Mesenchymal stem cell (in vitro differentiated cells and primary cell): ENCODE results near the gene LHX2.

Experiments
- DNase-seq: peaks from one replicate; pipeline ENCODE4 v3.0.0-alpha.2; 2013
- H2AFZ ChIP-seq: one replicate; pipeline ENCODE4 v1.6.1; 2013; ENCODE audit warnings: low read depth, mild to moderate bottlenecking, control low read depth, inconsistent platforms, low read length, moderate library complexity
- H2AK5ac ChIP-seq: 2 replicates; pipeline ENCODE4 v1.6.1; 2013; ENCODE audit warnings: low read length, moderate library complexity, mild to moderate bottlenecking, inconsistent platforms; ENCODE audit not compliant: severe bottlenecking
- H2BK120ac ChIP-seq: one replicate; pipeline ENCODE4 v1.6.1; 2013; ENCODE audit warnings: low read depth, mild to moderate bottlenecking, inconsistent platforms, low read length, moderate library complexity
- H2BK12ac ChIP-seq, 2 experiments: one replicate each; pipeline ENCODE4 v1.6.1; 2013; ENCODE audit warnings: inconsistent platforms in 2 of 2, low read length in 2 of 2, mild to moderate bottlenecking in 2 of 2, moderate library complexity in 2 of 2, control low read depth in 1 of 2
- H2BK15ac ChIP-seq: one replicate; pipeline ENCODE4 v1.6.1; 2013; ENCODE audit warnings: mild to moderate bottlenecking, low read depth, inconsistent platforms; ENCODE audit not compliant: poor library complexity, severe bottlenecking
- H2BK5ac ChIP-seq: 2 replicates; pipeline ENCODE4 v1.6.1; 2013; ENCODE audit warnings: low read depth, mild to moderate bottlenecking, low read length, control low read depth, inconsistent platforms; ENCODE audit not compliant: poor library complexity, severe bottlenecking
- H3K14ac ChIP-seq, 2 experiments: one replicate each; pipeline ENCODE4 v1.6.1; 2013; ENCODE audit warnings: inconsistent platforms in 2 of 2, low read length in 2 of 2, control low read depth in 1 of 2, mild to moderate bottlenecking in 1 of 2, moderate library complexity in 1 of 2
- H3K18ac ChIP-seq, 2 experiments: one replicate each; pipeline ENCODE4 v1.6.1; 2013; ENCODE audit warnings: inconsistent platforms in 2 of 2, low read length in 2 of 2, control low read depth in 1 of 2, low read depth in 1 of 2, mild to moderate bottlenecking in 1 of 2
- H3K23ac ChIP-seq, 2 experiments: one replicate each; pipeline ENCODE4 v1.6.1; 2013; ENCODE audit warnings: inconsistent platforms in 2 of 2, low read length in 2 of 2, mild to moderate bottlenecking in 2 of 2, moderate library complexity in 2 of 2, control low read depth in 1 of 2
- H3K27ac ChIP-seq: 2 replicates; pipeline ENCODE4 v1.5.1; 2013; ENCODE audit warnings: mild to moderate bottlenecking, moderate library complexity, low read length, control low read depth, inconsistent platforms; ENCODE audit not compliant: poor library complexity, severe bottlenecking
- H3K27me3 ChIP-seq, 2 experiments: 2 replicates each; pipeline versions ENCODE4 v1.6.1 to v1.7.0; 2013; ENCODE audit warnings: low read length in 2 of 2, mild to moderate bottlenecking in 2 of 2, moderate library complexity in 2 of 2, control low read depth in 1 of 2, inconsistent platforms in 1 of 2; ENCODE audit not compliant: control insufficient read depth in 1 of 2, insufficient read depth in 1 of 2
- H3K36me3 ChIP-seq, 2 experiments: 2 replicates each; pipeline versions ENCODE4 v1.6.1 to v1.7.0; 2013; ENCODE audit warnings: low read length in 2 of 2, control low read depth in 1 of 2, inconsistent platforms in 1 of 2, low read depth in 1 of 2, mild to moderate bottlenecking in 1 of 2; ENCODE audit not compliant: insufficient read depth in 2 of 2, control insufficient read depth in 1 of 2
- H3K4ac ChIP-seq, 2 experiments: one replicate each; pipeline ENCODE4 v1.6.1; 2013; ENCODE audit warnings: inconsistent platforms in 2 of 2, low read length in 2 of 2, mild to moderate bottlenecking in 2 of 2, moderate library complexity in 2 of 2, control low read depth in 1 of 2, low read depth in 1 of 2
- H3K4me1 ChIP-seq: 2 replicates; pipeline ENCODE4 v1.6.1; 2013; ENCODE audit warnings: low read depth, low read length, control low read depth; ENCODE audit not compliant: control insufficient read depth, insufficient read depth
- H3K4me2 ChIP-seq: 2 replicates; pipeline ENCODE4 v1.6.1; 2013; ENCODE audit warnings: low read length, mild to moderate bottlenecking, inconsistent platforms; ENCODE audit not compliant: poor library complexity, severe bottlenecking
- H3K4me3 ChIP-seq, 2 experiments: 2 replicates each; pipeline versions ENCODE4 v1.5.1 to v1.7.0; 2013; ENCODE audit warnings: low read length in 2 of 2, mild to moderate bottlenecking in 2 of 2, control low read depth in 1 of 2, low read depth in 1 of 2; ENCODE audit not compliant: insufficient read depth in 1 of 2
- H3K79me1 ChIP-seq: replicated peaks from 2 replicates; pipeline ENCODE4 v1.6.1; 2013; ENCODE audit warnings: mild to moderate bottlenecking, control low read depth, low read length, inconsistent platforms; ENCODE audit not compliant: poor library complexity, severe bottlenecking
- H3K9ac ChIP-seq: 2 replicates; pipeline ENCODE4 v1.7.0; 2013; ENCODE audit warnings: mild to moderate bottlenecking, low read length, moderate library complexity
- H3K9me3 ChIP-seq: 2 replicates; pipeline ENCODE4 v1.7.0; 2013; ENCODE audit warnings: mild to moderate bottlenecking, low read length; ENCODE audit not compliant: control insufficient read depth
- H4K8ac ChIP-seq: one replicate; pipeline ENCODE4 v1.6.1; 2013; ENCODE audit warnings: inconsistent platforms, mild to moderate bottlenecking, low read length, moderate library complexity
- H4K91ac ChIP-seq: one replicate; pipeline ENCODE4 v1.6.1; 2013; ENCODE audit warnings: mild to moderate bottlenecking, low read length, inconsistent platforms
- whole genome bisulfite sequencing: methylation state at CpG from one replicate; pipeline ENCODE4 v1.1.7; 2013; ENCODE audit warnings: mixed read lengths; 5-methylcytosine and 5-hydroxymethylcytosine counted together

Gene LHX2

GRCh38 chr9:124040186-124040931 lies 28.8 kb downstream of the LHX2 start:
- H3K9me3 ChIP-seq = no peaks in the 10 kb centered on the region
- no peak overlapping the region for H3K23ac ChIP-seq
- no peak overlapping the region for H3K27ac ChIP-seq
- H4K91ac ChIP-seq = no peak overlapping the region
- H3K36me3 ChIP-seq = no peaks in the 10 kb centered on the region
- no peak overlapping the region for H2BK5ac ChIP-seq
- H2AFZ ChIP-seq = no peak overlapping the region
- peaks cover 15% of the 10 kb centered on the region for H3K4me1 ChIP-seq
- H2BK12ac ChIP-seq = no peak overlapping the region
- H3K18ac ChIP-seq = no peak overlapping the region
- peak overlapping the region; percentile 49 to 58 for H3K4me3 ChIP-seq
- no peak overlapping the region for H3K4ac ChIP-seq
- no peak overlapping the region for H4K8ac ChIP-seq
- H2BK120ac ChIP-seq = no peak overlapping the region
- H3K14ac ChIP-seq = no peak overlapping the region
- peaks cover 71 to 74% of the 10 kb centered on the region in 2 experiments for H3K27me3 ChIP-seq
- DNase-seq = peak; percentile 49
- WGBS = 27% methylated on average over 17 of the region's 21 CpGs
- H3K9ac ChIP-seq = peak overlapping the region; percentile 21
- H2BK15ac ChIP-seq = peak overlapping the region; percentile 2
- H3K4me2 ChIP-seq = peak overlapping the region; percentile 79
- no peaks in the 10 kb centered on the region for H3K79me1 ChIP-seq
- H2AK5ac ChIP-seq = no peak overlapping the region

GRCh38 chr9:124040935-124041816 lies 29.6 kb downstream of the LHX2 start:
- no peaks in the 10 kb centered on the region for H3K9me3 ChIP-seq
- H2BK12ac ChIP-seq = peak overlapping the region in 1 of 2 experiments; percentile 61
- H3K23ac ChIP-seq = peak overlapping the region in 1 of 2 experiments; percentile 73
- no peak overlapping the region for H3K27ac ChIP-seq
- peaks cover 21% of the 10 kb centered on the region for H3K4me1 ChIP-seq
- WGBS = 12% methylated on average over 55 of the region's 55 CpGs
- peak overlapping the region; percentile 49 to 58 for H3K4me3 ChIP-seq
- H4K8ac ChIP-seq = peak overlapping the region; percentile 36
- peak overlapping the region; percentile 79 for H3K4me2 ChIP-seq
- H2BK120ac ChIP-seq = no peak overlapping the region
- no peak overlapping the region for H4K91ac ChIP-seq
- H2AFZ ChIP-seq = peak overlapping the region; percentile 44
- peak overlapping the region; percentile 21 for H3K9ac ChIP-seq
- H2AK5ac ChIP-seq = no peak overlapping the region
- no peak for DNase-seq
- no peak overlapping the region for H3K4ac ChIP-seq
- peak overlapping the region in 1 of 2 experiments; percentile 48 for H3K18ac ChIP-seq
- H3K14ac ChIP-seq = no peak overlapping the region
- H3K27me3 ChIP-seq = peaks cover 71 to 77% of the 10 kb centered on the region in 2 experiments
- H2BK5ac ChIP-seq = no peak overlapping the region
- H3K36me3 ChIP-seq = no peaks in the 10 kb centered on the region
- H2BK15ac ChIP-seq = peak overlapping the region; percentile 2
- no peaks in the 10 kb centered on the region for H3K79me1 ChIP-seq

- no peak overlapping the region for H3K14ac ChIP-seq
- no peak overlapping the region for H3K4me2 ChIP-seq
- H3K27ac ChIP-seq = no peak overlapping the region
- peak overlapping the region; percentile 21 for H3K9ac ChIP-seq
- H3K27me3 ChIP-seq = peaks cover 68 to 75% of the 10 kb centered on the region in 2 experiments
- H3K4me3 ChIP-seq = no peak overlapping the region
- H4K91ac ChIP-seq = no peak overlapping the region
- H3K23ac ChIP-seq = no peak overlapping the region
- H2AFZ ChIP-seq = no peak overlapping the region
- no peaks in the 10 kb centered on the region for H3K9me3 ChIP-seq
- no peak overlapping the region for H2BK5ac ChIP-seq
- no peak overlapping the region for H2BK12ac ChIP-seq
- H3K4ac ChIP-seq = no peak overlapping the region
- no peaks in the 10 kb centered on the region for H3K79me1 ChIP-seq
- no peaks in the 10 kb centered on the region for H3K36me3 ChIP-seq
- DNase-seq = no peak
- H2BK15ac ChIP-seq = no peak overlapping the region
- peak overlapping the region; percentile 36 for H4K8ac ChIP-seq
- H3K4me1 ChIP-seq = peaks cover 21% of the 10 kb centered on the region
- H2BK120ac ChIP-seq = no peak overlapping the region
- H2AK5ac ChIP-seq = no peak overlapping the region
- 61% methylated on average over 3 of the region's 4 CpGs for WGBS
- no peak overlapping the region for H3K18ac ChIP-seq
Measured at GRCh38 chr9:124041817-124042116, 30.2 kb downstream of the LHX2 start.

GRCh38 chr9:124042201-124042721 lies 30.7 kb downstream of the LHX2 start:
- H3K27me3 ChIP-seq = peaks cover 64 to 75% of the 10 kb centered on the region in 2 experiments
- H3K79me1 ChIP-seq = no peaks in the 10 kb centered on the region
- no peak overlapping the region for H4K8ac ChIP-seq
- no peak overlapping the region for H3K4me2 ChIP-seq
- H3K27ac ChIP-seq = no peak overlapping the region
- no peak overlapping the region for H2BK12ac ChIP-seq
- H3K9ac ChIP-seq = no peak overlapping the region
- H3K14ac ChIP-seq = no peak overlapping the region
- H2BK120ac ChIP-seq = no peak overlapping the region
- no peak overlapping the region for H3K23ac ChIP-seq
- no peak for DNase-seq
- H2BK5ac ChIP-seq = no peak overlapping the region
- no peak overlapping the region for H3K4ac ChIP-seq
- no peaks in the 10 kb centered on the region for H3K9me3 ChIP-seq
- H3K36me3 ChIP-seq = no peaks in the 10 kb centered on the region
- peaks cover 21% of the 10 kb centered on the region for H3K4me1 ChIP-seq
- no peak overlapping the region for H2BK15ac ChIP-seq
- H3K18ac ChIP-seq = no peak overlapping the region
- WGBS = 92% methylated on average over 9 of the region's 11 CpGs
- no peak overlapping the region for H4K91ac ChIP-seq
- no peak overlapping the region for H2AK5ac ChIP-seq
- H3K4me3 ChIP-seq = no peak overlapping the region
- no peak overlapping the region for H2AFZ ChIP-seq
